Uterus (tissue), 2 donors: ENCODE measurements around the gene NOL6.

ENCODE experiments used
- CTCF ChIP-seq, 4 experiments: fragments of 200-600 bp in 2 of 4; fragments of 450-650 bp in 2 of 4; sonication (generic) in 2 of 4; IDR thresholded peaks; one replicate each; pipeline ENCODE4 v1.5.1; 2016 to 2019; ENCODE audit warnings: antibody characterized with exemption in 4 of 4, mild to moderate bottlenecking in 2 of 4, moderate library complexity in 1 of 4
- POLR2A ChIP-seq, 2 donors: fragments of 450-650 bp; IDR thresholded peaks; one replicate each; pipeline ENCODE4 v1.6.1; 2016; ENCODE audit warnings: antibody characterized with exemption in 2 of 2, mild to moderate bottlenecking in 1 of 2, moderate library complexity in 1 of 2

- no peak for TF ChIP-seq CTCF (IDR thresholded peaks at IDR 0.05)
- TF ChIP-seq POLR2A (IDR thresholded peaks at IDR 0.05): no peak
Measured at GRCh38 chr9:33465096-33465495, 8.6 kb downstream of the NOL6 start.
